GM19099 (cell line): ENCODE data around the gene LDLRAP1.

ENCODE experiments used
- POLR2A ChIP-seq: IDR thresholded peaks from 3 replicates; pipeline ENCODE4 v1.6.1; 2011; ENCODE audit warnings: low read depth; ENCODE audit not compliant: insufficient read length; ENCODE audit errors: extremely low read depth

The LDLRAP1 gene

DNA sequence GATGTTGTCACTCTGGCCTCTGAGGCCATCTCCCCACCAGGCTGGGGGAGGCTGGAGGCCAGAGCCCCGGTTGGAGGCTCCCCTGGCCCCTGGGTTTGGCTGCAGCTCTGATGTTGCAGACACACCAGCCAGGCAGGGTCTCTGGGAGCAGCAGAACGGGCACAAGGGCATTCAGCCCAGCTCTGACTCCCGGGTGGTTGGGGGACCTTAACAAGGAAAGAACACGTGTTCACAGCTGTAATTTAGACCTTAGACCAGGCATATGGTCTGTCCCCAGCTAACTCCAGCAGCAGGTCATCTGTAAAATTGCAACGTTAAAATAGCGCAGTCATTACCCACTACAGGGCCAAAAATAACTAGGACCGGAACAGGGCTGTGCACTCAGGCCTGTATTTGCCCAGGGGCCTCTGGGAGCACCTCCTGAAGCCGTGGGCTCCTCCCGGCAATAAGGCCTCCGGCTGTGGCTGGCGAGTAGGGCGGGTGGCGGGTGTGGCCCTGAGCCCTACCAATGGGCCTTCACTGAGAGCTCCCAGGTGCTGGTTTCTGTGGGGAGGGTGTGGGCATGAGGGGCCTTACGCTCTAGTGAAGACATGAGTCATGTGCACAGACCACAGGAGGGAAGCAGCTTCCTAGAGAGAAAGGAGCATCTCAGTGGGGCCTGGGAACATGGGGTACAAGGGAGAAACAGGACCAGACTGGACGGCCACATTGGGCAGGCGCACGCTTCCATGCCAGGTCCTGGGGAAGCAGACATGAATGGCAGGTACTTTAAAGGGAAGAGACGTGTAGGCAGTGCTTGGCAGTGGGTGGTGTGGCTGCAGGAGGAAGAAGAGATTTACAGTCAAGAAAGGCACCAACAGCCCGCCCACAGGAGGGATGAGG is 6.1 kb downstream of the LDLRAP1 start:
- TF ChIP-seq POLR2A, result peak; percentile 13

DNA sequence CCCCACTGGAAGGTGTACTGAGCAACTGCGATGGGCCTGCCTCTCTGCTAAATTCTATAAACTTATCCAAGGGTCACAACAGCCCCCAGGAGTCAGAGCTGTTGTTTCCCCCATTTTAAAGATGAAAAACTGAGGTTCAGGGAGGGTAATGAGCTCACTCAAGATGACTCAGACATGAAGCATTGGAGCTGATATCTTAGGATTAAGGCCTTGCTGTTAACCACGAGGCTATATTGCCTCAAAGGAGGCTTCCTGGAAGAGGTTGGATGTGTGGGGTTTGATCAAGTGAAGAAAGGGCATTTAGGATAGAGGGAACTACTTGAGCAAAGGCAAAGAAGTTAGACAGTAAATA is 6.7 kb downstream of the LDLRAP1 start:
- no peak for TF ChIP-seq POLR2A

DNA sequence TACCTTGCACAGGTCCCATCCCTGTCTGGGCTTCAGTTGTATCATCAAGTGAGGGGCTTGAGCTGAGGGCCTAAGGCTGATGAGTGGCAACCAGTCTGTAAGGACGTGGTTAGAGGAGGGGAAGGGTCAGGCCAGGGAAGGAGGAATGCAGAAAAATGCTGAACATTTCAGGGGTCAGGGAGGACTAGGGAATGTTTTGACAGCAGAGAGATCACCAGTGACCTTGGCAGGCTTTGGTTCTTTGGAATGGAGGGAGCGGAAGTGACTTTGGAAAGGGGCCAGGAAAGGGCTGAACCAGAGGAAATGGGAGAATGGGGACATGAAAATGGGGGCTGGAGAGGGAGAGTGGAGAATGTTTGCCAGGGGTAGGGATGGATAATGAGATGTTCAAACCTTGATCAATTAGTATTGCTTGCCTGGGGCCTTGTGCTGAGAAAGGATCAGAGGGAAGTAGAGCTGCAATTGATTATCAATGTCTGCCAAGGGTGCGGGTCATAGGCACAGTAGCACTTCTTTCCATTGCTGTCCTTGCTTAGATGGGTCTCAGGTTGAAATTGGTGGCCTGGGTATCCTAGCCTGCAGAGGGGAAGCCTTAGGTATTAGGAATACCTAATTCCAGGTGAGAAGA is 7.4 kb downstream of the LDLRAP1 start:
- TF ChIP-seq POLR2A, result no peak

DNA sequence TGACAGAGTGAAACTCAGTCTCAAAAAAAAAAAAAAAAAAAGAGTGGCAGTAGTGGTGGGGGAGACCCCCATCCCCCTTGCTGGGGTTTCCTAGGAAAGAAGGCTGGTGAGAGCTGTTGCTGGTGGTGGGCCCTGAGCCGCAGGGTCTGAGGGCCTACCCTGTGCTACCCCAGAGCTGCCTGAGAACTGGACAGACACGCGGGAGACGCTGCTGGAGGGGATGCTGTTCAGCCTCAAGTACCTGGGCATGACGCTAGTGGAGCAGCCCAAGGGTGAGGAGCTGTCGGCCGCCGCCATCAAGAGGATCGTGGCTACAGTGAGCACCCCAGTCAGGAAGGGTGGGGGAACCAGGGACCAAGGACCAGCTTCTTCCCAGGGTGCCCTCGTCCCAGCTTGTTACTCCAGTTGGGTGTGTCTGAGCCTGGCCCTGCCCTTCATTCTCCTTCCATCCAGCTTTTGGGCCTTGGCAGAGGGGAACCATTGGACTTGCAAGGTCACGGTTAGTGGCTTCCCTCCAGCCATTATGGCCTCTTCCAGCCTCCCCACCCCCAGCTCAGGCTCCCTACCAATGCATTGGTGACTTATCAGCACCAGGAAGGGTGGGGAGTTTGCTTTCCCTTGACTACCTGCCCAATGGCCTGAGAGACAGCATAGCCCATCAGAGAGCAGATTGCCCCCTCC is 10.5 kb downstream of the LDLRAP1 start:
- TF ChIP-seq POLR2A, result no peak

DNA sequence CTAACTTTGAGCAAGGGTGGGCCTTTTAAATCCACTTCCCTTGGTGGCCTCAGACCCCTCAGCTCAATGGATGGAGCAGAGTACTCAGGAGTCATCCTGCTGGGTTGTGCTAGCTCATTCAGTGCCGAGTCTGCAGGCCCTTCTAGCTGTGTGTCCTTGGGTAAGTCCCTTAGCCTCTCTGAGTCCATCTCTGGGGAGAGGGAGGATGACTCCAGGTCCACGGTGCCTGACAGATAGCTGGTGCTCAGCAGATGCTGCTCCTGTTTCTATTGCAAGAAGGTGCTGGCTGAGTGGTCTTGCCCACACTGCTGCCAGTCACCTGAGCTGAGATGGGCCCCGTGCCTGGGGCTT is 11.0 kb downstream of the LDLRAP1 start:
- TF ChIP-seq POLR2A, result no peak

DNA sequence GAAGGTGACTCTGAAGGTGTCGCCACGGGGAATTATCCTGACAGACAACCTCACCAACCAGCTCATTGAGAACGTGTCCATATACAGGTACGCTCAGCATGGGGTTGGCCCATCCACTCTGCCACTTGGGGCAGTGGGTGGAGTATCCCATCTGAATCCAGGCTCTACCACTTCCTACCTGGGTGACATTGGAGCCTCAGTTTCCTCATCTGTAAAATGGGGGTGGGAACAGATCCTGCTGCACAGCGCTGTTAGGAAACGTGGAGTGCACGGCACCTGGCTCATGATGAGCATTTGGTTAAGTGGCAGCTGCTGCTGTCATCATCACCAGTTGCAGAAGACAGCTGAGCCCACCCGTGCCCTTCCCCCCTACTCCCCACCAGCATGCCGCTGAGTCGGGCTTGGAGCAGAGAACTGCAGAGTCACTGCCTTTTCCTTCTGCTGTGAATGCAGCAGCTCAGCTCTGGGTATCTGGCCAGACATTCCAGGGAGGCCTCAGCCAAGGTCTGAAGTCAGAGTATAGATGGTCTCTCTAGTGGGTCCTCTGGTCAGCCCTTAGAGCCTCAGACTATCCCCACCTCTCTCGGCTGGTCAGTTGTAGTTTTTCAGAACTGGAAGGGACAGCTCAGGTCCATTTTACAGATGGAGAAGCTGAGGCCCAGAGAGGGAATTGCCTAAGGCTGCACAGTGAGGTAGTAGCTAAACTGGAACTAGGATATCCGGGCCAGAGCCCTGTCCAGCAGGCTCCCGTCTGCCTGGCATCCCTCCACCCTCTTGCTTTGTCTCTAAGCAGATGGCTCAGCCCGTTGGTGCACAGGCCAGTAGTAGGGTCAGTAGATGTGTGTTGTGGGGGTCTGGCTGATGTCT is 11.7 kb downstream of the LDLRAP1 start:
- no peak for TF ChIP-seq POLR2A

DNA sequence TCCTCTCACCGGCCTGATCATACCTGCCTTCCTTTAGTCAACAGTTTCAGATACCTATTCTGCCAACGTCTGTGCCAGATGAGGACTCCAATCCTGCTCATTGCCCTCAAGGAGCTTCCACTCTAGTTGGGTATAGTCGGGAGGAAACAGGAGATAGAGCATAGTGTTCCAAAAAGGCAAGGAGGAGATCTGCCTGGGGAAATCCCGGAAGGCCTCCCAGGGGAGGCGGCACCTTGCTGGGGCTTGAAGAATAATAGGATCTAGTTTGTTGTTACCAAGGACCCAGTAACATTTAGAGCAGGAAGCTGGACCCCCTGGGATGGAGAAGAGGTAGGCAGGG is 12.3 kb downstream of the LDLRAP1 start:
- no peak for TF ChIP-seq POLR2A

DNA sequence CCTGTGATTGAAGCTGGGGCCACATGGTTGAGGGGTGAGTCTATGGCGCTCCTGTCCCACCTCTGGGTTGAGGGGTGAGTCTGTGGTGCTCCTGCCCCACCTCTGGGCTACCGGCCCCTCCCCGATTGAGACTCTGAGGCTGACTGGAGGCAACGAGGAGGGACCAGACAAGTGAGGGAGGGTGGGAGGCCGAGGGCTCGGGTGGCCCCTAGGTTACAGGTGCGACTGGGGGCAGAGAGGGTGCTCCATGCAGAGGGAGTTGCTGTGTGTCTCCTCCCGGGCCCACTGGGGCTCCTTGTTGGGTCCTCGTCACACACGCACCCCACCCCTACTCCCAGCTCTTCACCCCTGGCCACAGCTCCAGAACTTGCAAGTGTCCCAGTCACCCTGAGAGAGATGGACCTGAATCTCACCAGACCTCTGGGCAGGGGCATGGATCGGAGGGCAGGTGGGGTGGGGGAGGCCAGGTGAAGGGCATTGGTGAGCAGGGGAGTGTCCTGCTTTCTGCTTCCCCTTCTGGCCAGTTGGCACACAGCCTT is 12.8 kb downstream of the LDLRAP1 start:
- TF ChIP-seq POLR2A, result no peak

DNA sequence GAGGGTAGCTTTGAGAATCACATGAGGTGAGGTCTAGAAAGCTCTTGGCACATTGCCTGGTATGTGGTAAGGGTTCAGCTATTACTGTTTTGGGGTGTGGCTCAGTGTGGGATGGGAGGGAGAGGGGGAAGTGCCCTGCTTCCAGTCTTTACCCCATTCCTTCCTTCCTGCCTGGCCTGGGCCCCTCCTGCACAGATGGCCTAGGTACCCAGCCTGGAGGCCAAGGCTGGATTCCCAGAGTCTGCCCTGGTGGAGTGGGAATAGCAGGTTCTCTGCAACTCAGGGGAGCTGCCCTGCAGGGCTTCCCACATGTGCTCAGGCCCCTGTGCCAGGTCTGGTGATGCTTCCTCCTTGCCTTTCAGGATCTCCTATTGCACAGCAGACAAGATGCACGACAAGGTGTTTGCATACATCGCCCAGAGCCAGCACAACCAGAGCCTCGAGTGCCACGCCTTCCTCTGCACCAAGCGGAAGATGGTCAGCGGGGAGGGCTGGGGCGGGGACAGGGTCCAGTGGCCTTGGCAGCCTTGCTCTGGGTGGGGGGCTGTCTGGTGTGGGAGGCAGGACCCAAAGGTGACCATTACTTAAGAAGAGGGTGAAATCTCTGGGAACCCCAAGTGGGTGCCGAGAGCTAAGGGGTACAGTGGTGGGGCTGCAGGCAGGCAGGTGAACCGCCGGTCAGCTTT is 13.5 kb downstream of the LDLRAP1 start:
- no peak for TF ChIP-seq POLR2A

DNA sequence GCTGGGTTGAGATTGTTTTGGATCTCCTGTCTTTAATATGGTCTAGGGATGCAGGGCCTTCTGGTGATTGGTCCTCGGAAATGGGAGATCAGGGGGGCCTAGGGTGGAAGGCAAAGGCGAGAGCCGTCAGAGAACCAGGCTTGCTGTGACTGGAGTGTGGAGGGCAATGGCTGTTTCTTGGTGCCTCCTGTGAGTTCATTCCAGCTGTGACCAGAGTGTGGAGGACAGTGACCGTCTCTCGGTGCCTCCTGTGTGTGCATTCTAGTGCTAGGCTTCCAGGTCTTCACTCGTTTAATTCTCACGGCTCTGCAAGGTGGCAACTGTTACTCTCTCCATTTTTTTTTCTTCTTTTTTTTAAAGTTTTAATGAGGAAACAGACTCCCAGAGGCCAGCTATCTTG is 14.1 kb downstream of the LDLRAP1 start:
- no peak for TF ChIP-seq POLR2A

DNA sequence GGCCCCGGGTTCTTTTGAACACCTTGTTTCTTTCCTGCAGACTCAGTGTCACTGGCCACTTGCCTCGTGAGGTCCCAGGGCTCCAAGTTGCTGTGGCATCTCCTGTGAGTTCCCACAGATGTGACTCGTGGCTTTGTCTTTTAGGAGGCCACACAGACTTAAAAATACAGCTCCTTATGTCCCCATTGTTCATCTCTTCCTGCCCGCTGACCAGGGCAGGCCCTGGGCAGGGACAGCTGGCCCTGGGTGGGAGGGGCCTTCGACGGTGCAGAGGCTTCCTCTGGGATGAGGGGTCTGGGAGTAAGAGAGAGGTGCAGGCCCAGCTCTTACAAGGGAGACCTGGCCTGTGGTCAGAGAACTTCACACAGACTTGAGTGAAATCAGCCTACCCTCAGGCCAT is 15.6 kb downstream of the LDLRAP1 start:
- no peak for TF ChIP-seq POLR2A

DNA sequence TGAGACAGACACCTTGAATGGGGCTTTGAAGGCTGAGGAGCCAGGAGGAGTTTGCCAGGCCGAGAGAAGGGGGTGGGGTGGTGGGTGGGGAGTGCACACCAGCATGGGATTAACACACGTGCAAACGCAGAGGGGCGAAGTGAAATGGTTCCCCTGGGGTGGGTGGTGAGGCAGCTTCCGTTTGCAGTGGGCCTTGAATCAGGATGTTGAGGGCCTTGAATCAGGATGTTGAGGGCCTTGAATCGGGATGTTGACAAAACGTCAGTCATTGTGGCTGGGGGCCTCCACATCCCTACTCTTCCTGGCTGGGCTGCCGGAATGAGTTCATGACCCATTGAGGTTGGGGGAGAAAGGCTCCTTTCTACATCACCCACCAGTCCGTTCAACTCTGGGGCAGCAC is 16.6 kb downstream of the LDLRAP1 start:
- TF ChIP-seq POLR2A, result no peak

DNA sequence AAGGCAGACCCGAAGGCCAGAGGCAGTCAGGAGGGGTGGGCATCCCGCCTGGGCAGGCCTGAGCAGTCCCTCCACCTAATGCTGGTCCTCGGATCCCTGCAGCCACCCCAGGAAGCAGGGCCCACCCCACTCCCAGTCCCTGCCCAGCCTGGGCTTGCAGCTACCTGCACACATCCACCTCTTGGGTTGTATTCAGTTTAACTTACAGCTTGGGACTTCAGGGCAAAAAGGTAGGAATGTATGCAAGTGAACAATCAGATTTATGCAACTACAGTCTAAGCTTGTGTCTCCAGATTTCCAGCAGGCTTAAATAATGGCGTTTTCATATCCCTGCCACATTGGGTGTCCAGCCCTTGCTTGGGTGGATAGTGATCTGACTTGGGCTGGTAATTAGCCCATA is 17.4 kb downstream of the LDLRAP1 start:
- TF ChIP-seq POLR2A, result no peak

DNA sequence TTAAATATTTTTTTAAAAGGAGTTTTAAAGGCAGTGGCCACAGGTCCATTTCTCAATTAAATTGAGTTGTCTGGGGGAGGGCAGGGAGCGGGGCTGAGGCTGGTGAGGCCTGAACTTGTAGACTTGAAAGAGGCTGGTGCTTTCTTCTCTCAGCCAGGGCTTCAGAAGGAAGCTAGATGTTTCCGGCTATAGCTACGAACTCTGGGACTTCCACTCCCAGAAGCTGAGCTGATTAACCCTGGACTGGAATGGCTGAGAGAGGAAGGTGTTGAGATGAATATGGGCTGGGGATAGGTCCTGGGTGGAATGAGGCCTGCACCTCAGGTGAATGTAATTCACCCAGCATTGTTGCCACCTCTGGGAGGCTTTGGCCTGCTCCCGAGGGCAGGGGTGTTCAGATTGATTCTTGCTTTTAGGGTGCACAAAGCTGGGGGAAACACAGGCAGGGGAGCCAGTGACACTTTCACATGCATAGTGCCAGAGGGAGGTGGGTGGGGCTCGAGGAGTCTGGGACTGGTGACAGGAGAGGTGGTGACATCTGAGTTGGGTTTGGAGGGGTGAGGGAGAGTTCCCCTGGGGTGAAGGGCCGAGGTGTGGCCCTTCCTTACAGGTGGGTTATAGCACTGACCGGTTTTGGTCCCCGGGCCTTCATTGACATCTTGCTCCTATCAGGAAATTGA is 18.2 kb downstream of the LDLRAP1 start:
- no peak for TF ChIP-seq POLR2A

DNA sequence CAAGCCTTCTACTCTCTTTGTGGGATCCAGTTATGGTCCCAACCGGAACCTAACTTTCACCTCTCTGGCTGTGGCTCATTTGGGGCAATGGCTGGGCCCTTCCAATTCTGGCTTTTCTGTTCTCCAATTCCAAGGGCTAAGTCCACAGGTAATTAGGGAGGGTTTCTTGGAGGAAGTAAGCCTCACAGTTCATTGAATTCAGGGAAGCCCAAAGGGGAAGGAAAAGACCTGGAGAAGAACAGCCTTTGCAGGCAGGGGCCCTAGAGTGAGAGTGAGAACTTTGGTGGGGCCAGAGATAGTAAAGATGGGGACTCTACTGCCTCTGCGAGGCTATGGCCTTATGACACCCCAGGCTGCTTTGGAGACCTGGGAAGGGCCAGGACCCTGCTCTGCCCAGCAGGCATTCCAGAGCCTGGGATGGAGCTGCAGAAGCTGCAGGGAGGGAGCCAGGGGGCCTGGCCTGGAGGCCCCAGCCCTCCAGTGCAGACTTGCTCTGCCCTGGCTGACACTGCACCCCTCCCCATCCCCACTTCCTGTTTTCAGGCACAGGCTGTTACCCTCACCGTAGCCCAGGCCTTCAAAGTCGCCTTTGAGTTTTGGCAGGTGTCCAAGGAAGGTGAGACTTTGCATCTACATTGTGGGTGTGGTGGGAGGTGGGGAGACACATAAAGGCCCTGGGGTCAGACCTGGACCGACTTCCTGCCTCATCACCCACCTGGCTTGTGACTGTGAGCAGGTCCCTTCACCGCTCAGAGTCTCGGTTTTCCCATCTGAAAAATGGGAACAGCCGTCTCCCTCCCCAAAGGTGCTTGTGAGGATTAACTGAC is 18.9 kb downstream of the LDLRAP1 start:
- TF ChIP-seq POLR2A, result no peak
